ENCODE results near the gene GEMIN4.

Gene GEMIN4

GRCh38 chr17:746181-746580, 5.9 kb downstream of the GEMIN4 start:
- no peak overlapping the region for H3K4me3 ChIP-seq (ENCODE audit: low read depth, low read length)
- TF ChIP-seq CTCF (IDR thresholded peaks at IDR 0.05; ENCODE audit: control insufficient read depth, extremely low read depth, insufficient read depth) = no peak
- DNase-seq (ENCODE audit: low read depth) = no peak

- no peak for TF ChIP-seq CTCF (IDR thresholded peaks at IDR 0.05; ENCODE audit: control insufficient read depth, extremely low read depth, insufficient read depth)
Observed at GRCh38 chr17:745406-745805, 6.7 kb downstream of the GEMIN4 start.

GRCh38 chr17:744937-745336, 7.1 kb downstream of the GEMIN4 start:
- no peak for DNase-seq (ENCODE audit: low read depth)
- no peak overlapping the region for H3K4me3 ChIP-seq (ENCODE audit: low read depth, low read length)
- no peak for TF ChIP-seq CTCF (IDR thresholded peaks at IDR 0.05; ENCODE audit: control insufficient read depth, extremely low read depth, insufficient read depth)

More at GRCh38 chr17:745406-745805, 6.7 kb downstream of the GEMIN4 start:
- no peak for DNase-seq (ENCODE audit: low read depth)
- no peak overlapping the region for H3K4me3 ChIP-seq (ENCODE audit: low read depth, low read length)

GRCh38 chr17:743139-743538, 8.9 kb downstream of the GEMIN4 start:
- no peak for DNase-seq (ENCODE audit: low read depth)
- no peak overlapping the region for H3K4me3 ChIP-seq (ENCODE audit: low read depth, low read length)
- TF ChIP-seq CTCF (IDR thresholded peaks at IDR 0.05; ENCODE audit: control insufficient read depth, extremely low read depth, insufficient read depth) = no peak

- DNase-seq (ENCODE audit: low read depth) = no peak
- no peak for TF ChIP-seq CTCF (IDR thresholded peaks at IDR 0.05; ENCODE audit: control insufficient read depth, extremely low read depth, insufficient read depth)
- H3K4me3 ChIP-seq (ENCODE audit: low read depth, low read length) = no peak overlapping the region
Observed at GRCh38 chr17:742147-742793, 9.8 kb downstream of the GEMIN4 start.

GRCh38 chr17:740240-741017, 11.6 kb downstream of the GEMIN4 start:
- no peak for DNase-seq (ENCODE audit: low read depth)
- H3K4me3 ChIP-seq (ENCODE audit: low read depth, low read length) = no peak overlapping the region
- TF ChIP-seq CTCF (IDR thresholded peaks at IDR 0.05; ENCODE audit: control insufficient read depth, extremely low read depth, insufficient read depth) = no peak

Data from LNCaP clone FGC (cell line).